Right lobe of liver (tissue), 6 donors: ENCODE data around the gene ZBTB7C. TPM values are rescaled to one million over a fixed set of nuclear protein-coding genes. Genes with fewer than 3 reads are reported as not detected.

ENCODE experiments used
- ATAC-seq, 4 donors: fragments of 200-7000 bp; cut with Tn5 transposase; one replicate each; pipeline ENCODE4 v1.9.1; 2020; ENCODE audit warnings: mild to moderate bottlenecking in 4 of 4, moderate library complexity in 4 of 4
- DNase-seq, 3 donors: peaks; one replicate each; pipeline ENCODE4 v3.0.0-alpha.2; 2020
- H3K27ac ChIP-seq, 3 donors: fragments of 200-600 bp; one replicate each; pipeline ENCODE4 v1.8.0; 2022
- H3K27me3 ChIP-seq, 2 donors: fragments of 200-600 bp; one replicate each; pipeline ENCODE4 v1.8.0; 2022
- H3K36me3 ChIP-seq, 4 donors: fragments of 200-600 bp; sonication (generic) in 1 of 4; one replicate each; pipeline versions ENCODE4 v1.5.1 to v1.8.0; 2017 to 2022; ENCODE audit warnings: control low read depth in 1 of 4
- H3K4me1 ChIP-seq, 4 donors: fragments of 200-600 bp; sonication (generic) in 1 of 4; one replicate each; pipeline versions ENCODE4 v1.5.1 to v1.8.0; 2017 to 2022; ENCODE audit warnings: control low read depth in 1 of 4
- H3K4me3 ChIP-seq, 3 donors: fragments of 200-600 bp; one replicate each; pipeline ENCODE4 v1.8.0; 2022
- H3K9me3 ChIP-seq, 4 donors: fragments of 200-600 bp; sonication (generic) in 1 of 4; one replicate each; pipeline versions ENCODE4 v1.5.1 to v1.8.0; 2017 to 2022; ENCODE audit warnings: control low read depth in 1 of 4
- CTCF ChIP-seq, 4 donors: fragments of 200-600 bp in 3 of 4; fragments of 450-650 bp in 1 of 4; IDR thresholded peaks; one replicate each; pipeline versions ENCODE4 v1.5.1 to v1.8.0; 2016 to 2022; ENCODE audit warnings: antibody characterized with exemption in 4 of 4, mild to moderate bottlenecking in 2 of 4
- POLR2A ChIP-seq: fragments of 450-650 bp; IDR thresholded peaks from one replicate; pipeline ENCODE4 v1.6.1; 2017; ENCODE audit warnings: antibody characterized with exemption, mild to moderate bottlenecking
- WGBS: methylation state at CpG from one replicate; pipeline ENCODE4 v1.1.6; 2018; ENCODE audit warnings: low coverage, low lambda C conversion rate; ENCODE audit not compliant: insufficient coverage; ENCODE audit errors: missing lambda C conversion rate; 5-methylcytosine and 5-hydroxymethylcytosine counted together
- intact Hi-C, 2 donors: fragments of 100-400 bp; cut with DNase I; formaldehyde crosslinking; loops; one replicate each; pipeline versions ENCODE4 v1.11.2 to v1.14.1; 2022
- total RNA-seq, 6 experiments: library from RNA; depleted of rRNA in 2 of 6; stranded (reverse); fragments of >200 nt in 2 of 6; fragmentation: NEBNext Ultra II Directional in 3 of 6; extraction: Animal tissue kit (Norgen Biotek cat#: 25700) in 3 of 6; gene quantifications; one replicate each; pipeline versions ENCODE4 v1.1.0 to v1.2.4, GENCODE V29; 2016 to 2023
- donor health status: DM: no; HTN: yes; CAD: no.
- donor health status: DM: no; HTN: no; CAD: no.
- donor health status: DM: no; HTN: no; CAD: no.
- donor health status: DM: no; HTN: yes; CAD: no.
- donor health status: DM: no; HTN: yes; CAD: no.

ZBTB7C gene
- total RNA-seq, 6 experiments from 2014 or later = 1.1 to 1.7 (median 1.3) TPM

- Histone ChIP-seq H3K36me3 (no peaks in the 10 kb centered on the region), H3K4me3 (no peak overlapping the region), H3K4me1 (no peaks in the 10 kb centered on the region), H3K27ac (no peak overlapping the region), H3K9me3 (no peaks in the 10 kb centered on the region), H3K27me3 (no peaks in the 10 kb centered on the region)
- intact Hi-C loops = no loop called here
- no peak for DNase-seq
- WGBS = 45% methylated on average over 1 of the region's 1 CpG
- TF ChIP-seq POLR2A (no peak), CTCF (IDR thresholded peaks at IDR 0.05) (no peak)
- no peak for ATAC-seq
These were observed 302.7 kb downstream of the ZBTB7C start for GRCh38 chr18:48106498-48106897.

GRCh38 chr18:48105317-48105716, 303.9 kb downstream of the ZBTB7C start:
- intact Hi-C loops = no loop called here
- Histone ChIP-seq H3K9me3 (no peaks in the 10 kb centered on the region), H3K4me3 (no peak overlapping the region), H3K27me3 (no peaks in the 10 kb centered on the region), H3K27ac (no peak overlapping the region), H3K36me3 (no peaks in the 10 kb centered on the region), H3K4me1 (no peaks in the 10 kb centered on the region)
- WGBS = 83% methylated on average over 1 of the region's 1 CpG
- TF ChIP-seq CTCF (IDR thresholded peaks at IDR 0.05) (no peak), POLR2A (no peak)
- ATAC-seq (no peak), DNase-seq (no peak)

- no peaks in the 10 kb centered on the region for H3K36me3 ChIP-seq
- no peak for DNase-seq
- intact Hi-C loops = no loop called here
- no peak for ATAC-seq
- 50% methylated on average over 1 of the region's 6 CpGs for WGBS
- no peak overlapping the region for H3K4me3 ChIP-seq
- H3K27me3 ChIP-seq = no peaks in the 10 kb centered on the region
- H3K27ac ChIP-seq = no peak overlapping the region
- no peaks in the 10 kb centered on the region for H3K9me3 ChIP-seq
- TF ChIP-seq CTCF (IDR thresholded peaks at IDR 0.05) = no peak
- TF ChIP-seq POLR2A = no peak
- H3K4me1 ChIP-seq = no peaks in the 10 kb centered on the region
These were observed 304.5 kb downstream of the ZBTB7C start for GRCh38 chr18:48104705-48105104.

GRCh38 chr18:48100651-48101165, 308.5 kb downstream of the ZBTB7C start:
- Histone ChIP-seq H3K36me3 (no peaks in the 10 kb centered on the region), H3K4me1 (no peaks in the 10 kb centered on the region), H3K4me3 (no peak overlapping the region), H3K27me3 (no peaks in the 10 kb centered on the region), H3K9me3 (no peaks in the 10 kb centered on the region), H3K27ac (no peak overlapping the region)
- ATAC-seq = peak in 1 of 4 donors; percentile 22
- DNase-seq = no peak
- intact Hi-C loops = no loop called here
- 85% methylated on average over 2 of the region's 9 CpGs for WGBS
- TF ChIP-seq CTCF (IDR thresholded peaks at IDR 0.05) (no peak), POLR2A (no peak)

GRCh38 chr18:48100165-48100575, 309.0 kb downstream of the ZBTB7C start:
- Histone ChIP-seq H3K27me3 (no peaks in the 10 kb centered on the region), H3K27ac (no peak overlapping the region), H3K4me1 (no peaks in the 10 kb centered on the region), H3K36me3 (no peaks in the 10 kb centered on the region), H3K9me3 (no peaks in the 10 kb centered on the region), H3K4me3 (no peak overlapping the region)
- no peak for ATAC-seq
- 75% methylated on average over 6 of the region's 8 CpGs for WGBS
- TF ChIP-seq CTCF (IDR thresholded peaks at IDR 0.05) (no peak), POLR2A (no peak)
- no peak for DNase-seq
- intact Hi-C loops = no loop called here
